Lung (tissue), 12 donors: ENCODE results near the gene MRPL52. TPM values are rescaled to one million over a fixed set of nuclear protein-coding genes. Genes with fewer than 3 reads are reported as not detected.

ENCODE experiments used
- ATAC-seq: fragments of 200-7000 bp; cut with Tn5 transposase; one replicate; pipeline ENCODE4 v1.9.1; 2020; ENCODE audit warnings: moderate number of reproducible peaks; ENCODE audit not compliant: insufficient read depth, low FRiP score
- DNase-seq, 3 donors: peaks; one replicate each; pipeline ENCODE4 v3.0.0-alpha.2; 2013 to 2017
- H3K27ac ChIP-seq, 2 donors: one replicate each; pipeline ENCODE4 v1.5.1; 2013; ENCODE audit warnings: mild to moderate bottlenecking in 2 of 2, moderate library complexity in 2 of 2, control low read depth in 1 of 2, inconsistent platforms in 1 of 2, low read depth in 1 of 2, low read length in 1 of 2
- H3K27me3 ChIP-seq, 3 donors: one replicate each; pipeline ENCODE4 v1.5.1; 2013; ENCODE audit warnings: low read length in 2 of 3; ENCODE audit not compliant: control insufficient read depth in 3 of 3, insufficient read depth in 3 of 3
- H3K36me3 ChIP-seq, 4 donors: one replicate each; pipeline ENCODE4 v1.5.1; 2013; ENCODE audit warnings: low read length in 4 of 4, mild to moderate bottlenecking in 1 of 4, moderate library complexity in 1 of 4; ENCODE audit not compliant: control insufficient read depth in 4 of 4, insufficient read depth in 4 of 4
- H3K4me1 ChIP-seq, 5 donors: one replicate each; pipeline ENCODE4 v1.5.1; 2013; ENCODE audit warnings: low read length in 5 of 5, mild to moderate bottlenecking in 2 of 5, moderate library complexity in 1 of 5; ENCODE audit not compliant: control insufficient read depth in 5 of 5, insufficient read depth in 5 of 5
- H3K4me3 ChIP-seq: one replicate; pipeline ENCODE4 v1.5.1; 2013; ENCODE audit warnings: mild to moderate bottlenecking, control low read depth, moderate library complexity
- H3K9ac ChIP-seq, 2 donors: one replicate each; pipeline ENCODE4 v1.5.1; 2013; ENCODE audit warnings: low read length in 2 of 2, control low read depth in 1 of 2; ENCODE audit not compliant: insufficient read depth in 1 of 2
- H3K9me3 ChIP-seq, 4 donors: one replicate each; pipeline ENCODE4 v1.5.1; 2013; ENCODE audit warnings: low read length in 3 of 4, mild to moderate bottlenecking in 1 of 4, moderate library complexity in 1 of 4; ENCODE audit not compliant: control insufficient read depth in 4 of 4, insufficient read depth in 3 of 4
- WGBS, 2 donors: extraction: QIAGEN DNeasy Blood & Tissue Kit; methylation state at CpG; one replicate each; pipeline ENCODE4 v1.1.7; 2013; 5-methylcytosine and 5-hydroxymethylcytosine counted together
- polyA plus RNA-seq, 2 donors: library from polyadenylated mRNA; stranded (reverse); fragments of 200-250 nt; gene quantifications; one replicate each; pipeline ENCODE4 v1.2.1, GENCODE V29; 2013
- total RNA-seq, 2 donors: library from RNA; depleted of rRNA in 1 of 2; stranded (reverse); fragments of >200 nt in 1 of 2; gene quantifications; one replicate each; pipeline ENCODE4 v1.2.1, GENCODE V29; 2014 to 2021
- TF ChIP-seq, protein P1 (sequence below): IDR thresholded peaks from 2 replicates; pipeline ENCODE4 v1.5.1; 2012; ENCODE audit warnings: mild to moderate bottlenecking; ENCODE audit errors: control extremely low read depth, extremely low read depth
- donor health status: control.
- donor health status: control.
- donor health status: Bipolar disorder and iron deficiency.
- donor health status: healthy.
- donor health status: DM: yes; HTN: yes; CAD: no.

The MRPL52 gene
- total and polyA plus RNA-seq, 4 donors = 27.5 to 239 (median 103) TPM

DNA sequence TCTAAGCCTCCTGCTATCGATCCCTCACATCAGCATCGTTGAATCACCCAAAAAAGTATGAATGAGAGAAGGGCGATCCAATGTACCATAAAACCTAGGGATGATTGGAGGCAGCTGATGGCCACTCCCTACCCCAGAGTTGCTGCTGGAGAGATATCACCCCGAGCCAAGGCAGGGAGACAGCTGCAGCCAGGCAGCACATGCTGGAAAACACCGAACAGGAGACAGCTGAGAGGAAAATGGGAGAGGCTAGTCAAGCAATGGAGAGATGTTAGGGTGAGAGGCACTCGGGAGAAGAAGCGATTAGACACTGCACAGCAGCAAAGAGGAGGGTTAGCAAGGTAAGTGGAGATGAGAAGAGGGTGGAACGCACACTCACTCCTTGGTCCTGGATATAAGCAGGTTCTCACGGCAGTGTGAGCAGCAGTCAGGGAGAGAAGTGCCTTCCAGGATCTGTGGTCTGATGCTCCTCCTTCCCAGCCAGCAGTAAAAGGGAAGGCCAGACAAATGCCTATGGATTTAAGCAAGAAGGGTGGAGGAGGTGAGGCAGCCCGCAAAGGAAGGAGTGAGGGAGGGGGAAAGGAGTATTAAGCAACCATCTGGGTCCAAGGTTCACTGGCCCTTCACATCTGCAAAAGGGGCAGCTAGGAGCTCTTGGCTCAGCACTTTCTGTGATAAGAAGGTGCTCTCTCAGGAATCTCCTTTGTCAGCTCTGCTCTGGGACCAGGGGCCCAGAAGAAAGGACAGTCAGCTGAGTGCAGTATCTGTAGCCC, 14.6 kb upstream of the MRPL52 start, which contains the start of gene SLC7A7:
Gene SLC7A7, minus strand, starts transcription at position 495 of the 773 bp plus-strand sequence. CDS start 2,037 bp downstream, outside the sequence.
- ATAC-seq (peak; percentile 24), DNase-seq (peak in 1 of 3 donors; percentile 27)
- Histone ChIP-seq H3K27ac (peak within 1 kb of the TSS in 1 of 2 donors; percentile 90), H3K4me3 (no peak within 1 kb of the TSS), H3K36me3 (peaks cover 0 to 1% (median 0%) of the 10 kb centered on the region in 4 donors), H3K9me3 (no peaks in the 10 kb centered on the region), H3K27me3 (no peaks in the 10 kb centered on the region), H3K4me1 (peaks cover 0 to 26% (median 9%) of the 10 kb centered on the region in 5 donors), H3K9ac (peak within 1 kb of the TSS in 1 of 2 donors; percentile 49)
- WGBS, 2 donors = 66 to 67% methylated on average over 10 of the region's 10 CpGs
- TF ChIP-seq, protein P1, sequence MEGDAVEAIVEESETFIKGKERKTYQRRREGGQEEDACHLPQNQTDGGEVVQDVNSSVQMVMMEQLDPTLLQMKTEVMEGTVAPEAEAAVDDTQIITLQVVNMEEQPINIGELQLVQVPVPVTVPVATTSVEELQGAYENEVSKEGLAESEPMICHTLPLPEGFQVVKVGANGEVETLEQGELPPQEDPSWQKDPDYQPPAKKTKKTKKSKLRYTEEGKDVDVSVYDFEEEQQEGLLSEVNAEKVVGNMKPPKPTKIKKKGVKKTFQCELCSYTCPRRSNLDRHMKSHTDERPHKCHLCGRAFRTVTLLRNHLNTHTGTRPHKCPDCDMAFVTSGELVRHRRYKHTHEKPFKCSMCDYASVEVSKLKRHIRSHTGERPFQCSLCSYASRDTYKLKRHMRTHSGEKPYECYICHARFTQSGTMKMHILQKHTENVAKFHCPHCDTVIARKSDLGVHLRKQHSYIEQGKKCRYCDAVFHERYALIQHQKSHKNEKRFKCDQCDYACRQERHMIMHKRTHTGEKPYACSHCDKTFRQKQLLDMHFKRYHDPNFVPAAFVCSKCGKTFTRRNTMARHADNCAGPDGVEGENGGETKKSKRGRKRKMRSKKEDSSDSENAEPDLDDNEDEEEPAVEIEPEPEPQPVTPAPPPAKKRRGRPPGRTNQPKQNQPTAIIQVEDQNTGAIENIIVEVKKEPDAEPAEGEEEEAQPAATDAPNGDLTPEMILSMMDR = no peak

DNA sequence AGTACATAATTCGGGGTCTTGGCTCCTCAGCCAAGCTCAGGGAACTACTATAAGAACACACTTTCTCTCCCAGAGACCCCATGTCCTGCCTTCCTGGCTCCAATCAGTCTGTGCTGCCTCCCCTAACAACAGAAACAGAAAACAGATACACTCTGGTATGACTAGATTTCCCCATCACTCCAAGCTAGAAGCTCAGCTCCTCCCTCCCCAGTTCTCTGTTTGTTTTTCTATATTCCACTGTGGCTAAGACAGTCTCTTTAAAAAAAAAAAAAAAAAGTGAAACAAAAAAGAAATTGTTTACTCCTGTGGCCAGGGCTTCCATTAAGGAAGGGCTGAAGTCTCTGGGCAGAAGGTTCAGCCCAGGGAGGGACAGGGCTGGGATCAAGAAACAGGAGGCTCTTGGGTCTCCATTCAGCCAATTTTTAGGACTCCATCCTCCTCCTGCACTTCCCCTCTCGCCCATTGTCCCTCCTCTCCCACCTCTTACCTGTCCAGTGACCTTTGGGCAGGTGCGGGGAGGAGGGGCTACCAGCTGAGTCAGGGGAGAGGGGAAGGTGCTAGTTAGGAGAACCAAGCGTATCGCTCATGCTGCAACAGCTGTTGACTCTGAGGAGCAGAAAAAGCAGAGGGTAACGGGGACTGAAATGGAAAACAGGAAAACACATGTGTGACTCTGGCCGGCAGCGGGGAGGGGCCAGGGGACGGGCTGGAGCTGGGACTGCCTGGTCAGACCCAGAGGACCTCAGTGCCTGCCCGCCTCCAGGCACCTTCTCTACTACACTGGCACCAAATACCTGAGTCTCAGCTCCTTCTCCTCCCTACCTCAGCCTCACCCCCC, 10.3 kb upstream of the MRPL52 start:
- ATAC-seq = no peak
- H3K4me1 ChIP-seq = peaks cover 0 to 49% (median 16%) of the 10 kb centered on the region in 5 donors
- WGBS, 2 donors = 10 to 19% methylated on average over 10 of the region's 10 CpGs
- TF ChIP-seq, protein P1 = no peak
- peak; percentile 77 to 89 (median 87) for DNase-seq
- peak overlapping the region in 1 of 2 donors; percentile 67 for H3K9ac ChIP-seq
- H3K27me3 ChIP-seq = no peaks in the 10 kb centered on the region
- H3K27ac ChIP-seq = peak overlapping the region in 1 of 2 donors; percentile 92
- no peaks in the 10 kb centered on the region for H3K9me3 ChIP-seq
- H3K36me3 ChIP-seq = no peaks in the 10 kb centered on the region
- H3K4me3 ChIP-seq = no peak overlapping the region

DNA sequence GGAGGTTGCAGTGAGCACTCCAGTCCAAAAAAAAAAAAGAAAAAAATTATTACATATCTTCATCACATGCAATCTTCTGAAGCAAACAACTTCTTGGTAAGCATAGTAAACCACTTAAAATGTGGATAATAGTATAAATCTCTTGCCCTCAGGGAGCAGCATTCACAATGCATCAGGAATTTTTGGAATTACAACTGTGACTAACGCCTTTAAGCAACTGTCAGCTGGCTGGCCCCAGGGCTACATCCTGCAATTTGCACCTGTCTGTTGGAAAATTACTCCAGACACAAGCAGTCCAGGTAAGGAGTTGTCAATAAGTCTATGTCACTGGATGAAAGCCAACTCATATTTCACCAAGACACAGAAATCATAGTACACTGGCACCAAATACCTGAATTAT, 9.0 kb upstream of the MRPL52 start:
- Histone ChIP-seq H3K4me1 (peaks cover 0 to 48% (median 13%) of the 10 kb centered on the region in 5 donors), H3K9ac (no peak overlapping the region), H3K36me3 (no peaks in the 10 kb centered on the region), H3K9me3 (no peaks in the 10 kb centered on the region), H3K27me3 (no peaks in the 10 kb centered on the region), H3K27ac (no peak overlapping the region), H3K4me3 (no peak overlapping the region)
- ATAC-seq (no peak), DNase-seq (no peak)
- TF ChIP-seq, protein P1 = no peak
- WGBS, 2 donors = 92 to 96% methylated on average over 1 of the region's 1 CpG
